ENCODE data around the gene SPNS3. TPM values are rescaled to one million over a fixed set of nuclear protein-coding genes. Genes with fewer than 3 reads are reported as not detected.

The SPNS3 gene
- total and polyA plus RNA-seq, 9 of the 15 experiments (the other 6 are each of a cell fraction or from before 2014, with no cell fraction given) = not detected

- TF ChIP-seq C11orf30 (IDR thresholded peaks at IDR 0.05; ENCODE audit: low read depth) (peak; percentile 82), NFE2 (IDR thresholded peaks at IDR 0.05; ENCODE audit: low read depth) (peak; percentile 90), KDM5B (IDR thresholded peaks at IDR 0.05; ENCODE audit: insufficient replicate concordance, low read depth, low read length) (no peak), MAFG (tag; conservative IDR thresholded peaks at IDR 0.05) (peak; percentile 78), DPF2 (IDR thresholded peaks at IDR 0.05) (peak; percentile 90), CTBP1 (IDR thresholded peaks at IDR 0.05; ENCODE audit: borderline replicate concordance) (0 out of 2 replicates have a peak, but pooled peaks have one; percentile 24), PKNOX1 (IDR thresholded peaks at IDR 0.05) (peak; percentile 30; the same call in 1 of the 2 replicates), GATA2 (CRISPR knock-in tag; IDR thresholded peaks at IDR 0.05) (0 out of 2 replicates have a peak, but pooled peaks have one; percentile 16), CTCF (IDR thresholded peaks at IDR 0.05 in 2 of 3, conservative IDR thresholded peaks at IDR 0.05 in 1 of 3; ENCODE audit: insufficient read depth in 2 of 3, low read depth in 1 of 3, low read length in 3 of 3) (no peak), RFX5 (IDR thresholded peaks at IDR 0.05; ENCODE audit: low read depth, low read length) (no peak), FOSL1 (tag; conservative IDR thresholded peaks at IDR 0.05) (peak; percentile 45; the same call in 1 of the 2 replicates), ZNF316 (IDR thresholded peaks at IDR 0.05) (peak; percentile 81), ATF1 (CRISPR knock-in tag; IDR thresholded peaks at IDR 0.05) (no peak), ATF1 (tag; IDR thresholded peaks at IDR 0.05) (peak; percentile 60), MAFK (IDR thresholded peaks at IDR 0.05; ENCODE audit: low read length) (peak; percentile 65; the same call in 1 of the 2 replicates), MEIS2 (IDR thresholded peaks at IDR 0.05; ENCODE audit: partially characterized antibody) (peak; percentile 56), SOX6 (IDR thresholded peaks at IDR 0.05) (peak; percentile 50), SMARCA4 (IDR thresholded peaks at IDR 0.05) (peak; percentile 88)
These were observed 22.5 kb upstream of the SPNS3 start (continued) for GRCh38 chr17:4411201-4411600.

Data from K562 (cell line).